WTC11 (cell line): ENCODE data around the gene AVP.

Source experiments
- CBFB ChIP-seq: sonication (generic); formaldehyde crosslinking; IDR thresholded peaks from 2 replicates; pipeline ENCODE4 v1.8.1; 2022; ENCODE audit warnings: mild to moderate bottlenecking, low read depth, missing genetic modification reagents
- ETV6 ChIP-seq: sonication (generic); formaldehyde crosslinking; IDR thresholded peaks from 2 replicates; pipeline ENCODE4 v1.8.1; 2022; ENCODE audit warnings: mild to moderate bottlenecking, missing genetic modification reagents
- JAZF1 ChIP-seq: fragments of 250-450 bp; sonication (Bioruptor Pico); IDR thresholded peaks from 2 replicates; pipeline ENCODE4 v1.9.0; 2021; ENCODE audit warnings: moderate library complexity, mild to moderate bottlenecking, inconsistent platforms
- NR2C2 ChIP-seq: sonication (generic); formaldehyde crosslinking; IDR thresholded peaks from 2 replicates; pipeline ENCODE4 v1.8.0; 2022; ENCODE audit warnings: mild to moderate bottlenecking, missing genetic modification reagents
- STAT6 ChIP-seq: sonication (generic); formaldehyde crosslinking; conservative IDR thresholded peaks from 2 replicates; pipeline ENCODE4 v1.8.1; 2023; ENCODE audit warnings: mild to moderate bottlenecking, low read depth, missing genetic modification reagents, moderate library complexity
- TP53 ChIP-seq: sonication (generic); formaldehyde crosslinking; IDR thresholded peaks from 2 replicates; pipeline ENCODE4 v1.8.1; 2023; ENCODE audit warnings: mild to moderate bottlenecking, missing genetic modification reagents
- ZNF121 ChIP-seq: sonication (generic); formaldehyde crosslinking; IDR thresholded peaks from 2 replicates; pipeline ENCODE4 v1.8.0; 2023; ENCODE audit warnings: missing genetic modification reagents
- ZNF232 ChIP-seq: sonication (generic); formaldehyde crosslinking; IDR thresholded peaks from 2 replicates; pipeline ENCODE4 v1.8.0; 2022; ENCODE audit warnings: mild to moderate bottlenecking, missing genetic modification reagents
- ZNF263 ChIP-seq: sonication (generic); formaldehyde crosslinking; IDR thresholded peaks from 2 replicates; pipeline ENCODE4 v1.8.1; 2022; ENCODE audit warnings: low read depth, mild to moderate bottlenecking, moderate library complexity, missing genetic modification reagents
- TF ChIP-seq, protein P1 (sequence below): fragments of 200-600 bp; IDR thresholded peaks from 2 replicates; pipeline ENCODE4 v1.8.0; 2022; ENCODE audit warnings: antibody characterized with exemption

- TF ChIP-seq, protein P1, sequence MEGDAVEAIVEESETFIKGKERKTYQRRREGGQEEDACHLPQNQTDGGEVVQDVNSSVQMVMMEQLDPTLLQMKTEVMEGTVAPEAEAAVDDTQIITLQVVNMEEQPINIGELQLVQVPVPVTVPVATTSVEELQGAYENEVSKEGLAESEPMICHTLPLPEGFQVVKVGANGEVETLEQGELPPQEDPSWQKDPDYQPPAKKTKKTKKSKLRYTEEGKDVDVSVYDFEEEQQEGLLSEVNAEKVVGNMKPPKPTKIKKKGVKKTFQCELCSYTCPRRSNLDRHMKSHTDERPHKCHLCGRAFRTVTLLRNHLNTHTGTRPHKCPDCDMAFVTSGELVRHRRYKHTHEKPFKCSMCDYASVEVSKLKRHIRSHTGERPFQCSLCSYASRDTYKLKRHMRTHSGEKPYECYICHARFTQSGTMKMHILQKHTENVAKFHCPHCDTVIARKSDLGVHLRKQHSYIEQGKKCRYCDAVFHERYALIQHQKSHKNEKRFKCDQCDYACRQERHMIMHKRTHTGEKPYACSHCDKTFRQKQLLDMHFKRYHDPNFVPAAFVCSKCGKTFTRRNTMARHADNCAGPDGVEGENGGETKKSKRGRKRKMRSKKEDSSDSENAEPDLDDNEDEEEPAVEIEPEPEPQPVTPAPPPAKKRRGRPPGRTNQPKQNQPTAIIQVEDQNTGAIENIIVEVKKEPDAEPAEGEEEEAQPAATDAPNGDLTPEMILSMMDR = no peak
- no peak for TF ChIP-seq TP53 (CRISPR knock-in tag)
- TF ChIP-seq ZNF263 (CRISPR knock-in tag) = no peak
- no peak for TF ChIP-seq STAT6 (CRISPR knock-in tag)
- no peak for TF ChIP-seq JAZF1 (CRISPR knock-in tag)
- no peak for TF ChIP-seq CBFB (CRISPR knock-in tag)
- no peak for TF ChIP-seq NR2C2
- TF ChIP-seq ZNF232 (CRISPR knock-in tag) = no peak
- no peak for TF ChIP-seq ZNF121 (CRISPR knock-in tag)
- TF ChIP-seq ETV6 (CRISPR knock-in tag) = no peak
Measured at GRCh38 chr20:3088031-3088430, 3.5 kb upstream of the AVP start.
